ENCODE measurements around the gene GNG11. TPM values are rescaled to one million over a fixed set of nuclear protein-coding genes. Genes with fewer than 3 reads are reported as not detected.

GNG11 gene
- total and polyA plus RNA-seq, 2 of the 13 experiments (the other 11 are each of a cell fraction or from before 2014, with no cell fraction given): not detected

DNA sequence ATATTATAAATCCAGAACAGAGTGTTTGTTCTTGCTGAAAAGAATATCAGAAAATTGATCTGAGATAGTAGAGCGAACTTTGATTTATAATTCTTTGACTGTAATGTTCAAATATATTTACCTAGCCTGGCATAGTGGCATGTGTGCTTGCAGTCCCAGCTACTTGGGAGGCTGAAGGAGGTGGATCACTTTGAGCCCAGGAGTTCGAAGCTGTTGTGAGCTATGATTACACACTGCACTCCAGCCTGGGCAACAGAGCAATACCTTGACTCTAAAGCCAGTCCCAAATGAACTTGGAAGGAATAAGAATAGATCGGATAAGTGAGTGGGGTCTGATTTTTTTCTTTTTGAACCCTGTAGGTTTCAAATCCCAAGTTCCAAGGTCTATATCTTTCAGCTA lies 23.5 kb downstream of the GNG11 start:
- H2AFZ ChIP-seq (ENCODE audit: low read length): no peak overlapping the region
- WGBS (ENCODE audit: low lambda C conversion rate): 0% methylated on average over 3 of the region's 3 CpGs
- H3K36me3 ChIP-seq (replicated peaks in 1 of 2; ENCODE audit: control insufficient read depth in 1 of 2, insufficient read depth in 2 of 2, low read length in 2 of 2): no peaks in the 10 kb centered on the region
- H3K9me3 ChIP-seq (ENCODE audit: low read length): no peaks in the 10 kb centered on the region
- DNase-seq (ENCODE audit: low spot score) (no peak), FAIRE-seq (no peak), ATAC-seq (no peak)
- intact Hi-C loops (cut with micrococcal nuclease; ENCODE audit: unreplicated experiment) (no loop called here), in situ Hi-C loops (cut with HindIII; ENCODE audit: extremely low pct_ligation_motif_present, low pct_unique_long_range_greater_than_20kb) (no loop called here)
- no peak overlapping the region for H3K27ac ChIP-seq (ENCODE audit: extremely low read length, insufficient read depth, low read length)
- no peaks in the 10 kb centered on the region for H3K79me2 ChIP-seq (ENCODE audit: insufficient read depth, low read length)
- BruUV-seq (replicated peaks): no TSS peak
- H3K4me2 ChIP-seq (ENCODE audit: low read depth, low read length): no peak overlapping the region
- H3K4me1 ChIP-seq (ENCODE audit: insufficient read depth, low read length): no peaks in the 10 kb centered on the region
- CTCF ChIA-PET (ENCODE audit: low intra/inter-chr PET ratio, low total read pairs): no interaction called here
- no peaks in the 10 kb centered on the region for H3K27me3 ChIP-seq (ENCODE audit: control insufficient read depth in 1 of 2, insufficient read depth in 2 of 2, low read length in 2 of 2)
- POLR2A ChIA-PET: no interaction called here
- no peak overlapping the region for H3K9ac ChIP-seq (ENCODE audit: insufficient read depth, low read depth, low read length)
- no peaks in the 10 kb centered on the region for H4K20me1 ChIP-seq (ENCODE audit: insufficient read depth, low read length)
- TF ChIP-seq, protein P1, sequence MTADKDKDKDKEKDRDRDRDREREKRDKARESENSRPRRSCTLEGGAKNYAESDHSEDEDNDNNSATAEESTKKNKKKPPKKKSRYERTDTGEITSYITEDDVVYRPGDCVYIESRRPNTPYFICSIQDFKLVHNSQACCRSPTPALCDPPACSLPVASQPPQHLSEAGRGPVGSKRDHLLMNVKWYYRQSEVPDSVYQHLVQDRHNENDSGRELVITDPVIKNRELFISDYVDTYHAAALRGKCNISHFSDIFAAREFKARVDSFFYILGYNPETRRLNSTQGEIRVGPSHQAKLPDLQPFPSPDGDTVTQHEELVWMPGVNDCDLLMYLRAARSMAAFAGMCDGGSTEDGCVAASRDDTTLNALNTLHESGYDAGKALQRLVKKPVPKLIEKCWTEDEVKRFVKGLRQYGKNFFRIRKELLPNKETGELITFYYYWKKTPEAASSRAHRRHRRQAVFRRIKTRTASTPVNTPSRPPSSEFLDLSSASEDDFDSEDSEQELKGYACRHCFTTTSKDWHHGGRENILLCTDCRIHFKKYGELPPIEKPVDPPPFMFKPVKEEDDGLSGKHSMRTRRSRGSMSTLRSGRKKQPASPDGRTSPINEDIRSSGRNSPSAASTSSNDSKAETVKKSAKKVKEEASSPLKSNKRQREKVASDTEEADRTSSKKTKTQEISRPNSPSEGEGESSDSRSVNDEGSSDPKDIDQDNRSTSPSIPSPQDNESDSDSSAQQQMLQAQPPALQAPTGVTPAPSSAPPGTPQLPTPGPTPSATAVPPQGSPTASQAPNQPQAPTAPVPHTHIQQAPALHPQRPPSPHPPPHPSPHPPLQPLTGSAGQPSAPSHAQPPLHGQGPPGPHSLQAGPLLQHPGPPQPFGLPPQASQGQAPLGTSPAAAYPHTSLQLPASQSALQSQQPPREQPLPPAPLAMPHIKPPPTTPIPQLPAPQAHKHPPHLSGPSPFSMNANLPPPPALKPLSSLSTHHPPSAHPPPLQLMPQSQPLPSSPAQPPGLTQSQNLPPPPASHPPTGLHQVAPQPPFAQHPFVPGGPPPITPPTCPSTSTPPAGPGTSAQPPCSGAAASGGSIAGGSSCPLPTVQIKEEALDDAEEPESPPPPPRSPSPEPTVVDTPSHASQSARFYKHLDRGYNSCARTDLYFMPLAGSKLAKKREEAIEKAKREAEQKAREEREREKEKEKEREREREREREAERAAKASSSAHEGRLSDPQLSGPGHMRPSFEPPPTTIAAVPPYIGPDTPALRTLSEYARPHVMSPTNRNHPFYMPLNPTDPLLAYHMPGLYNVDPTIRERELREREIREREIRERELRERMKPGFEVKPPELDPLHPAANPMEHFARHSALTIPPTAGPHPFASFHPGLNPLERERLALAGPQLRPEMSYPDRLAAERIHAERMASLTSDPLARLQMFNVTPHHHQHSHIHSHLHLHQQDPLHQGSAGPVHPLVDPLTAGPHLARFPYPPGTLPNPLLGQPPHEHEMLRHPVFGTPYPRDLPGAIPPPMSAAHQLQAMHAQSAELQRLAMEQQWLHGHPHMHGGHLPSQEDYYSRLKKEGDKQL (CRISPR knock-in tag; IDR thresholded peaks at IDR 0.05; ENCODE audit: low read depth): no peak
- TF ChIP-seq ATF7-NPFF (CRISPR knock-in tag; IDR thresholded peaks at IDR 0.05; ENCODE audit: low read depth) (no peak), ZNF672 (CRISPR knock-in tag; IDR thresholded peaks at IDR 0.05) (no peak), PTBP1 (IDR thresholded peaks at IDR 0.05; ENCODE audit: low read depth, low read length, poor library complexity, severe bottlenecking) (no peak), ZNF121 (CRISPR knock-in tag; IDR thresholded peaks at IDR 0.05) (no peak), RCOR2 (CRISPR knock-in tag; IDR thresholded peaks at IDR 0.05) (no peak)
- TF ChIP-seq, protein P2, sequence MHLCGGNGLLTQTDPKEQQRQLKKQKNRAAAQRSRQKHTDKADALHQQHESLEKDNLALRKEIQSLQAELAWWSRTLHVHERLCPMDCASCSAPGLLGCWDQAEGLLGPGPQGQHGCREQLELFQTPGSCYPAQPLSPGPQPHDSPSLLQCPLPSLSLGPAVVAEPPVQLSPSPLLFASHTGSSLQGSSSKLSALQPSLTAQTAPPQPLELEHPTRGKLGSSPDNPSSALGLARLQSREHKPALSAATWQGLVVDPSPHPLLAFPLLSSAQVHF (CRISPR knock-in tag; IDR thresholded peaks at IDR 0.05): no peak
- TF ChIP-seq, protein P3, sequence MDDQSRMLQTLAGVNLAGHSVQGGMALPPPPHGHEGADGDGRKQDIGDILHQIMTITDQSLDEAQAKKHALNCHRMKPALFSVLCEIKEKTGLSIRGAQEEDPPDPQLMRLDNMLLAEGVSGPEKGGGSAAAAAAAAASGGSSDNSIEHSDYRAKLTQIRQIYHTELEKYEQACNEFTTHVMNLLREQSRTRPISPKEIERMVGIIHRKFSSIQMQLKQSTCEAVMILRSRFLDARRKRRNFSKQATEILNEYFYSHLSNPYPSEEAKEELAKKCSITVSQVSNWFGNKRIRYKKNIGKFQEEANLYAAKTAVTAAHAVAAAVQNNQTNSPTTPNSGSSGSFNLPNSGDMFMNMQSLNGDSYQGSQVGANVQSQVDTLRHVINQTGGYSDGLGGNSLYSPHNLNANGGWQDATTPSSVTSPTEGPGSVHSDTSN (CRISPR knock-in tag; IDR thresholded peaks at IDR 0.05; ENCODE audit: borderline replicate concordance): no peak
- TF ChIP-seq, protein P4, sequence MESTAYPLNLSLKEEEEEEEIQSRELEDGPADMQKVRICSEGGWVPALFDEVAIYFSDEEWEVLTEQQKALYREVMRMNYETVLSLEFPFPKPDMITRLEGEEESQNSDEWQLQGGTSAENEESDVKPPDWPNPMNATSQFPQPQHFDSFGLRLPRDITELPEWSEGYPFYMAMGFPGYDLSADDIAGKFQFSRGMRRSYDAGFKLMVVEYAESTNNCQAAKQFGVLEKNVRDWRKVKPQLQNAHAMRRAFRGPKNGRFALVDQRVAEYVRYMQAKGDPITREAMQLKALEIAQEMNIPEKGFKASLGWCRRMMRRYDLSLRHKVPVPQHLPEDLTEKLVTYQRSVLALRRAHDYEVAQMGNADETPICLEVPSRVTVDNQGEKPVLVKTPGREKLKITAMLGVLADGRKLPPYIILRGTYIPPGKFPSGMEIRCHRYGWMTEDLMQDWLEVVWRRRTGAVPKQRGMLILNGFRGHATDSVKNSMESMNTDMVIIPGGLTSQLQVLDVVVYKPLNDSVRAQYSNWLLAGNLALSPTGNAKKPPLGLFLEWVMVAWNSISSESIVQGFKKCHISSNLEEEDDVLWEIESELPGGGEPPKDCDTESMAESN (CRISPR knock-in tag; conservative IDR thresholded peaks at IDR 0.05): no peak
- H3K4me3 ChIP-seq (replicated peaks in 1 of 3; ENCODE audit: insufficient read depth in 1 of 3, low read depth in 2 of 3, low read length in 3 of 3): no peak overlapping the region
